DMS 273 (cell line): ENCODE measurements around the gene GPR84.

Experiments
- DNase-seq: peaks from one replicate; lab custom pipeline; 2025; ENCODE audit not compliant: unreplicated experiment; lab: John Stamatoyannopoulos, UW

GPR84 gene

DNA sequence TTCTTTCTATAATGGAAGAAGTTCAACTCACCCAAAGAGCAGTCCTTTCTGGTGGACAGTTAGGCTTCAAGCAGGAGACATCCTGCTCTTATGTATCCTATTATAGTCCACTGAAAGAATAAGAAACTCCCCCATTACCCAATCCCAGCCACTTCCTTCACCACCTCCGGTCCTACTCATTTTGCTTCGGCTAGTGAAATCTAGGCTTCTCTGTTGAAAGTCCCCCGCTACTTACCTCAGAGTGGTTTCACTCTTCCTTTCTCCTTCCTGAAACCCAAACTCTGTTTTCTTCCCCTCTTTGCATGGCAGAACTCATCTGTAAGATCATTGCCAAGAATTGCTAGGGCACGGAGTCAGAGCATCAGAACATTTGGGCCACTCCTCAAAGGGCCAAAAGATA lies at the start of gene GPR84:
TSS of gene GPR84 (minus strand) at position 74 of the 400 bp plus-strand sequence. CDS start 635 bp downstream, outside the sequence.
- DNase-seq = no peak

DNA sequence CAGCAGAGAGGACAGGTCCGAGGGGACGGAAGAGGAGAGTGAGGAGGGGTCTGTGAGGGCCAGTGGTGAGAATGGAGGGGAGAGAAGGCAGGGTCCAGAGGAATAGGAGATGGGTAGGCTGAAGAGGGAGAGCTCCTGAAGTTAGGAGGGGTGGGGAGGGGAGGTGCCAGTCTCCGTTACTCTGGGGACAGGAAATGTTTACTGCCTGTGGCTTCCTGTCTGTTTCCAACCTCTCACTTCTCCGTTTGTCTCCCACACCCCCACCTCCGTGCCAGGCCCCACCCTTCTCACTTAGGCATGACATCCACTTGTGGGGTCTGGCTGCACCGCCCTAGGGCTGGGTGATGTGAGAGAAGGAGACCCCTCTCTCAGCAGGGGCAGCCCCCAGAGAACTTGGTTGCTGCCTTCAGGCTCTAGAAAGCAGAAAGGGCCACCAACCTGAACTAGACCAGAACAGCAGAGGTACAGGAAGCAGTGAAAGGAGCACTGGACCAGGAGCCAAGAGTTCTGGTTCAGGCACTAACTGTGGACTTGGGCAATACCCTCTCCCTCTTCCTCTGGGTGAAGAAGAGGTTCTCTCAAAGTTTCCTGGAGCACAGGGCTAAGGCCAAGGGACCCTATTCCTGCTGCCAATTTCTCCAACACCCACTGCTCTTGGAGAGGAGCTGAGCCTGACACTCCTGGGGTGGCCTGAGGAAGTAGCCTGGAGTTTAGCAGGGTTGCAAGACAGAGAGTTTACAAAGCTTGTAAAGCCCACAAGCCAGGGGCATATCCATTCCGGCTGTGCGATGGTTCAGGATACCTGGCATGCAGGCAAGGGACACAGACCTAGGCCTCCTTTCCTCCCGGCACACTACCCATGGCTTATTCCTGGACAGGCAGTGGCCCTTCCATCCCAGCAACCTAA lies 49.3 kb upstream of the GPR84 start:
- DNase-seq = no peak

DNA sequence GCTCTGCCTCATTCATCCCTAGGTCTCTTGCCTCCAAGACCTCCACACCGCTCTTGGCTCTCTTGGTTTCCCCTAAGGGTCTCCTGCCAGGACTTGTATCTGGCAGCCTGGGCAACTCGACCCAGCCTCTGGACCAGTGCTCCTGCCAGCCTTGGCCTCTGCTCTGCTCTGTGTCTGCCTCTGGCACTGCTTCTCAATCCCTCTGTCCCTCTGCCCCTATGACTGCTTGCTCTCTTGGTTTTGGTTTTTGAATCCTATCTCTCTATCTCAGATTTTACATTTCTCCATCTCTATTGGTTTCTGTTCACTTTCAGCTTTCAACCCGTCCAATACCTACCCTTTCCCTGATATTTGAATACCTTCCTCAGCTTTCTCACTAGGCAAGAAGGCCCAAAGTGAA lies 48.5 kb upstream of the GPR84 start:
- DNase-seq = no peak

DNA sequence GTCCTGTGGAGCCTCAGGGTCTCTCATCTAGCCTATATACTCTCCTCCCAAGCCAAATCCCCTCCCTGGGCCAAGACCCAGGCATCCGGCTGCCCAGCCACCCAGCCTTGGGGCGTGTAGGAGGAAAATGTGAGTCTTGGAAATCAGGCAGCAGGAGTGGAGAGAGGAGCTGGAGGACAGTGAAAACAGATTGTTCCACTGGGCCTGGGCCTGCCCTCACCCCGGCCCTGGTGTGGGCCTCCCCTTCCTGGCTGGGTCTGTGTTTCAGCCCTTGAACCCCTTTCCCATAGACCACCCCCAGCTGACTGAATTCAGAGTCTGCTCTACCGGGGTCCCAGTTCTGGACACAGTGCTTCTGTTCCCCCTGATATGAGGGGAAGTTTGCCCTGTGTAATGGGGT lies 48.1 kb upstream of the GPR84 start:
- DNase-seq = no peak

DNA sequence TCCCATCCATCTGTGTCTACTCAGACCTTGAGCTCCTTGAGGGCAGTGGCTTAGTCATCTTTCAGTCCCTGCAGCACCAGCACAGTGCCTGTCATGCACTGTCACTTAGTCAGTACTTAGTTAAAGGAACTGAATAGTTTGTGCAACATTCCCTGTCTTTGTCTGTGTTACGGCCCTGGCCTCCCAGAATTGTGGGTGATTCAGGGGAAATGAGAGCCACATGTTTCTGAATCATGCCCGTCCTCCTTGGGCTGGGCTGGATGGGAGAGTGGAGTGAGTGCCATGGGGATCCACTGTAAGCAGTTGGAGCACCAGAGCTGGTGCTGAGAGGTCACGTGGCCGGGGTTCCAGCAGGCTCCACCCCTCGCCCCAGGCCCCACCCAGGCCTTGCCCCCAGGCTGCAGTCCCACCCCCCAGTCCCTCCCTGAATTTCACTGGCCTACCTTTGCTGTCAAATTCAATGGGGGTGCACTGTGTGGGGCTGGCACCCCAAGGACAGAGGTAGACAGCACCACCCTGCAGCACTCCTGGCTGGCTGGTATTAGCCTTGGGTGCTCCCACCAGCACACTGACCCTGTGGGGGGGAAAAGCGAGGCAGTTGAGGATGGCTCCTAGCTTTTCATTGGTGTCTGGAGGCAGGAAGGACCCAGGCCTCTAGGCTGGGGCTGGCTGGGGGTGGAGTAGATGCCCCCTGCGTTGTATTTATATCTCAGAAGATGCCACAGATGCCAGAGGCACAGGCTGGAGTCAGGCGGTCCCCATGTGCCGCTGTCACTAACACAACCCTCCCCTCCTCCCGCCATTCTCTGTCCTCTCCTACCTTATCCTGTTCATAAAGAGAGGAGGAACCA lies 47.3 kb upstream of the GPR84 start:
- DNase-seq = no peak

DNA sequence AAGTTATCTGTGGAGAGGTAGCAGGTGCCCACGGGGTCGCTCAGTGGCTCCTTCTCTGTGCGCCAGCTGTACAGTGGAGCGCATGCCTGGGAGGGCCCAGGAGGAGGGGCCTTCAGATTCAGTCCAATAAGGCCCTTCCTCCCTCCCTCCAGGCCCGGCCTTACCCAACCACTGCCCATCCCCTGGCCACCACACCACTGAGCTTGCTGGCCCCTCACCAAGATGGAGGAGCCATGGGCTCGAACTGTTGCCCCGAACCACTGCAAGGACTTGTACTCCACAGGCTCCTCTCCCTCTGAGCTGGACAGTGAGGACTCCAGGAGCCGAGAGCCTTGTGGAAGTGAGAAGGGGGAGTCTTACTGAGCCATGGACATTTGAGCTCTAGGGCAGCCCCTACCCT lies 45.0 kb upstream of the GPR84 start:
- no peak for DNase-seq

DNA sequence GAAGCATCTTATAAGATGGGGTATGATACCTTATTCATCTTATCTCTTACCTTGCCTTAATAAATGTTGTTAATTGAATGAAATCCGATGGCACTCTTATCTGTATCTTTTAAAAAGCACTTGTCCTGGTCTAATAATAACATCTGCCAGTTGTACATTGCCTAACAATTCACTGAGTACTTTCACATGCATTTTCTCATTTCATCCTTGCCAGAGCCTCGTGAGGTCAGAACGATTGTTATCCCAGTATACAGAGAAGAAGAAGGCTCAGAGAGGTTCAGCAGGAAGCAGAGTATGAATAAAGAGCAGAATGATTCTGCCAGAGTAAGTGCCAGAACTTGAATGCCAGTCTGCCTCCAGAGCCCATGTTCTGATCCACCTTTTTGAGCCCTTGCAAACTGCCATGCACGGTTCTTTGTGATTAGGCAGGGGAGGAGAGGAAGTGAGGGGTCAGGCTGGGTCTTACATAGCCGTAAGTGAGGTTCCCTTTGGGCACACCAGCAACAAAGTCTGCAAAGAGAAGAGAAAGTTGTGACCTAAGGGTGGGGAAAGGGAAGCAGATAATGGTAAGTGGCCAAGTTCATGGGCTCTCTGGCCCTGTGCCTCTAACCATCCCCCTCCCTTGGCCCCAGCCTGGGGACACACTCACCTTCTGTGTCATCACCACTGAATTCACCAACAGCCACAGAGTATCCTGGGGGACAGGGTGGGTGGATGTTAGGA lies 43.1 kb upstream of the GPR84 start:
- DNase-seq = no peak

DNA sequence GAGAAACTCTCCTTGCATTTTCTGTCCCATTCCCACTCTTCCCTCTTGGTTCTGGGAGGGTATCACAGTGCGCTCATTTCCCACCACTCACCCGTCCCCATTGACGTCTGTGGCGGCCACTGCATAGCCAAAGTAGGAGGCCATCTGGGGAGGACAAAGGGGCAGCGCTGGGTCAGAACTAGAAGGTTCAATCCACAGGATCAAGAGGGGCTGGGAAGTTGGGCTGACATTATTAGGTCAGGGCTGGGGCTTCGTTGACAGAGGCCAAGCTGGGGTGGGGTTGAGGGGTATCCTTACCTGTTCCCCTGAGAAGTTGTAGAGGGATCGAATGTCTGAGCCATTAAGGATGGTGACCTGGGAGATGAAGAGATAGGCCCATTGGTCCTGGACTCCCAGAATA lies 41.3 kb upstream of the GPR84 start:
- DNase-seq = no peak

DNA sequence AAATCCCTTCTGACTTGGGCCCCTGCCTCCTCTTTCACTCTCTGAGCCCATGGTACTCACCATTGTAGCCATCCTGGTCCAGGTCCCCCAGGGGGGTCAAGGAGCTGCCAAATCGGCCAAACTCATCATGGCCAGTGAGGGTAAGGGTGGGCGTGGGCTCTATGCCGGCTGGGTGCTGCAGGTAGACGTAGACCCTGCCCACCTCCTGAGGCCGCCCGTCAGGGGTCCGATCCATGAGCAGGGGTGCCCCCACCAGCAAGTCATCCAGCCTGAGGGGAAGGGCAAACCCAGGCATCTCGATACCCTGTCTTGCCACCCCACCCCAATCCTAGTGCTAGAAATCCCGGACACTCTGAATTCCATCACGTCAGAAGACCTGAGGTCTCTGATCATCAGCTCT lies 40.8 kb upstream of the GPR84 start:
- DNase-seq = no peak

DNA sequence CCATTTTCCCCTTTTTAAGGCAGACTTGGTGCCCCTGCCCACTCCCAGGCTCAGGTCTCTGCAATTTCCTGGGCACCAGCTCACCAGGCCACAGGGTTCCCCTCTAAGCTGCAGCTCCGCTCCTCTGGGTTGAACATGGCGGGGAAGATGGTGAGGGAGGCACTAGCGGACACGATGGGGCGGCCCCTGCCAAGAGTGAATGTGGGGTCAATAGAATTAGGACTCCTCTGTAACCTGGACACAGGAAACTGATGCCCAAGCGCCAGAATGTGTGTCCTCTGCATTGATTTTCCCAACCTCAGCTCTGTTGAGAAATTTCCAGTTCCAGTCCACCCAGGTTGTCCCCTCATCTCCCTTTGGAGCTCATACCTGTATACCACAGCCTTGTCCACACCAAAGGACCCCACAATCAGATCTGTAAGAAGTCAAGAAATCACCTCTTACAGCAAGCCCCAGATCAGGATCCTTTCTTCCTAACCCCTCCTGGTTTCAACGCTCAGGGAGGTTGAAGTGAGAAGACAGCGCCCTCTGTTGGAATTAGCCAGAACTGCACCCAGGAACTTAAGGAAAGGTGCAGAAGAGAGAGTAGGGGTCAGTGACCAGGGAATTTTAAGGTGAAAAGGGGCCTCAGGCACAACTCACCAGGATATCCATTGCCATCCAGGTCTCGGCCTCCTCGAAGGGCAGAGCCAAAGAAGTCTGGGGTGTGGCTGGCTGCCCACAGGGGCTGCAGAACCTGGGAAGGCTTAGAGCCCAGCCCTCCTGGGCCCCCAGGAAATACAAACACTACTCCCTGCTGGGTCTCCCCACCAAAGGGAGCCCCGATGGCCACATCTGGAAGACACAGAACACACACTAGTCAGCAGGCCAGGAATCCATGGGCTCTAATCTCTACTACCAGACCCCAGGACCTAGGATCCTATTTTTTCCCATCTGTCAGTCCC lies 40.0 kb upstream of the GPR84 start:
- peak; percentile 72 for DNase-seq

DNA sequence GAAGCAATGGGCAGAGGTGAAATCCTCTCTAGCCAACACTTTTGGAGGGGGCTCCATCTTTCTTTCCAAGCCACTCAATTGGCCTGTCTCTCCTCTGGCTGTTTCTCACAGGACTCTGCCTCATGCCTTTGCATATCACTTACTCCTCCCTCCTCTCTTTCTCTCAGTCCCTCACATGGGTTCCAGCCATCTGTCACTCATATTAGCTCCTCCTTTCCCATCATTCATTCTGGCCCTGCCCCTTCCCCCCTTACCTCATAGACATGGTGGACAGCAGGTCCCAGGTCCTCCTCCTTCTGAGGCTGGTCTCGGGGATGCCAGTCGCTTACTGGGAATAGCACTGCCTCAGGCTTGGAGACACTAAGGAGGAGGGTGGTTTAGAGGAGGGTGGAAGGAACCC lies 36.8 kb upstream of the GPR84 start:
- no peak for DNase-seq

DNA sequence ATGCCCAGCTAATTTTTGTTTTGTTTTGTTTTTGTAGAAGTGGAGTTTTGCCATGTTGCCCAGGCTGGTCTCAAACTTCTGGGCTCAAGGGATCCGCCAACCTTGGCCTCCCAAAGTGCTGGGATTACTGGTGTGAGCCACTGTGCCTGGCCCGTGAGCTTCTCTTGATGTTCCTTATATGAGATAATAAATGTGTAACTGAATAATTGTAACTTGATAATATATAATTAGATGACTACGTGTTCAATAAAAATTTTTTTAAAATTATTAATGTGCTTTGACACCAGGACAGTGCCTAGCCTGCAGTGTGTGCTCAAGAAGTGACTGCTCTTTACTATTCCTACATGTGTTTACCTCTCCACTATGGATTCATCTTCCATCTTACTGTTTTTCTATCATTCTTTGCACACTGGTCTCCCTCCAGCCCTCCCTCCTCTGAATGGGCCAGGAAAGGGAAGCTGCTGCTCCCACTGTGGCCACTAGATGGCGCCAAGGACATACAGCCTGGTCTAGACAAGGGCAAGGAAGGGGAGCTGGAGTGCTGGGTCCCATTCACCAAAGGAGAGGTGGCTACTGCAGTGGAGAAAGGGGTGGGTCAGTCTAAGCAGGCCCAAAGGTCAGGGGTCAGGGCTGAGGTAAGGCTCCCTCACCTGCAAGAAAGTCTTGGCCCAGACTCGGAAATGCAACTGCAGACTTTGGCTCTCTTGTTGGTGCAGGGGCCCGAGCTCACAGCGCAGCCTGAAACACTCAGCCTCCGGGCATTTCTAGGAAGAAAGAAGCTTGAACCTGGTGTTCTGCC lies 34.9 kb upstream of the GPR84 start:
- DNase-seq = peak; percentile 81

DNA sequence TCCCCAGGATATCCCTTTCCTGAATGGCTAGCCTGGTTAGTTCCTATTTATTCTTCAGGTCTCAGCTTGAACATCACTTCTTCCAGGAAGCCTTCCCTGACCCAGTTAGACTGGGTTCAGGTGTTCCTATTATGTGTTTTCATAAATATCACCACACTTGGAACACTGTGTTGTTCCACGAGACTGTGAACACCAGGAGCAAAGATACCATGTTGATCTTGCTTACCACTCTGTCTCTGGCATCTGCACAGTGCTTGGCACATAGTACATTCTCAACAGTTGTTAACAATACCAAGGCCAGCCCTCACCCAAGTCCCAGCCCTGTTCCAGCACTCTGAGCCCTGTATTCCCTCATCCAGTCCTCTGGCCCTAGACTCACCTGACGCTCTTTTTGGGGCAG lies 33.9 kb upstream of the GPR84 start:
- DNase-seq = no peak

DNA sequence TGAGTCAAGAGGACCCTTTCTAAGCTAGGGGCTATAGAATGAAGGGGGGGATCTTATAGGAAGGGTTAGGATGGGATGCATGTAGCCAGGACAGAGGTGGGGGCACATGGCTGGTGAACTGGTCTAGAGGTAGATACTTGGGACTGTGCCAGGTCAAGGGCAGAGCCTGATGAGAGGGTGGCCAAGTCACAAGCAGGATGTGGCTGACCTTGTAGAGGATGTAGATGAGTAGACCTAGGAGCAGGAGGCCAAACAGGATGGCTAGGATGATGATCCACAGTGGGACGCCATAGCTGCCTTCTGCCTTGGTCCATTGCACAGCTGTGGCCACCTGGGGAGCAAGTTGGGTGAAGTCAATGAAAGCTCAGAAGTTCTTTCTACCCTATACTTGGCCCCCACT lies 32.9 kb upstream of the GPR84 start:
- no peak for DNase-seq

DNA sequence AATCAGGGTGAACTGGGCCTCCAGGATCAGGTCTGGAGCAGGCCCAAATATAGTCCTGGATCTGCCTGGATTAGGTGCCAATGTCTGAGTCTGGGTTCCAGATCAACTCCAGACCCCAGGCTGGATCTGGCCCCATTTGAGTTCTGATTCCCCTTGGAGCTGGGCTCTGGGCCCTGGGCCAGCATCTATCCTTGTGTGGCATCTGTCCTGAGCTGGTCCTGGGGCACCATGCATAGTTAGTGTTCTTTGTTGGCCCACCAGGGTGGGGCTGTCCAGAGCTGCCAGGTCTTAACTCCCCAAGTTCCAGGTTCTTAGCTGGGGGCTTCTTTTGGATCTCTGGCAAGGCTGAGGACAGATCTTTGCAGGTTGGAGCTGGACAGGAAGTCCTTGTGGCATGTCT lies 31.3 kb upstream of the GPR84 start:
- DNase-seq = no peak

DNA sequence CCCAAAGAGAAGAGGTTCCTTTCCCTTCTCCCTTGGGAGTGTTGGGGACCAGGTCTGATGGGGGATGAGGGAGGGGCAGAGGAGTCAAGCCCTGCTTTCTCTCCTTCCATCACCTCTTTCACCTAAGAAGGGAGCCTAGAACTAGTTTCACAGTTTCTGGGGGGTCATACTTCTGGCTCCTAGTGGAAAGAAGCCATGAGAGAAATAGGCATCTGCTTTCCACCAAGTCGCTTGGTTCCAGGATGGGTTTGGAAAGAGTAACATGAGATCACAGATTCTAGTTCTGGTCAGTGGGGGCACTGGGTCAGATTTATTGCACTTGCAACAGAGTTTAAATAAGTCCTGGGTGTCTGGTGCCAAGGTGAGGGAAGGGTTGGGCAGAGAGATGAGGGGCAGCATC lies 30.7 kb upstream of the GPR84 start:
- DNase-seq = no peak

DNA sequence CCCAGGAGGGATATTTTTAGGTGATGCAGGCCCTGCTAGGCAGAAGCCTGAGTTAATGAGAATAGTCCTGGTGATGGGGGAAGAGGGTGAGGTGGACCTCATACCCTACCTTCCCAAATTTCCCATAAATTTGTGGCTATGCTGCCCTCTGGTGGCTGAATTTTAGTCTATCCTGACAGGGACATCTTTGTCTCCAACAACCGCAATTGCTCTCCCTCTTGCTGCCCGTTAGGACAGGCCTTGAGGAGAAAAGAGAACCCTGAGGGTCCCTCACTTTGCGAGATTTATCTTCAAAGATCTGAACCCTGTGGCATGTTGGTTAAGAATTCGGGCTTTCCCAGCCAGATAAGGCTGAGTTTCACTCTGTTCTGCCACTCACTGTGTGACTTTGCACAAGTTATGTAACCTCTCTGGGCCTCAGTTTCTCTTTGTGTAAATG lies 30.0 kb upstream of the GPR84 start:
- peak; percentile 85 for DNase-seq

DNA sequence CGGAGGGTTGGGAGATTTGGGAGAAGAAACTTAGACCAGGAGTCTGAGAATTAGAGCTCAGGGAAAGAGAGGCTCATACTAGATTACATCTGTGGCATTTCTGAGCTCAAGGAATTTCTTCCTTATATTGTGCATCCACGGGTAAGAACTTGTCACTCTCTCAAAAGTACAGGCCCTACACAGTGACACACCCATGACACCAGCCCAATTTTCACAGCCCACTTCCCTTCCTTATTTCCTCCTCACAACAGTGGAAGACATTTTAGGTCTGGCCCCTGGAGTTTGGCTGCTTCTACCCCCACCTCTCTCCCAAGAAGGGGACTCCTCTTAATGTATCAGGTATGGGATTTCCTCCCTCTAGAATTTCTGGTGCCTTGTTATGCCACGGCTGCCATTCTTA lies 29.5 kb upstream of the GPR84 start:
- no peak for DNase-seq

DNA sequence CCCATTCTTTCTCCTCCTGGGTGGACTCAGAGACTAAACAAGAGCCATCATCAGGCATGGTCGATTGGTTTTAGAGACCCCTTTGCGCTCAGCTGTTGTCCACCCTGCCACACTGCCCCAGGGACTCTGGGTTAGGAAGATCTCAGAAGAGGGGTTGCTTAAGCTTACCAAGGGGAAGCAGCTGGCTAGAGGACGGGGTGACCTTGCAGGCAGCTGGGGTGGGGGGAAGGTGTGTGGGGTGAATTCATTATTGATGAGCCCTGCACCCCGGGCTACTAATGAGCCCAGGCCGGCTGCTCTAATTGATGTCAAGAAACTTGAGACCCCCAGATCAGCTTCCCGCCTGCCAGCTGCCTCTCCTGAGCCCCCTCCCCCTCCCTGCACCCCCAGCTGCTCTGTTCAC lies 28.9 kb upstream of the GPR84 start:
- peak; percentile 63 for DNase-seq
